ENCODE results near the gene FAM98C.
"Not testable (repeated sequence)": the region's sequence is repeated elsewhere in the genome, so short reads cannot be mapped to it uniquely, and the experiment has no call there.

The FAM98C gene

GRCh38 chr19:38402967-38403674, at the start of gene FAM98C:
TSS of gene FAM98C (plus strand) at chr19:38403093. CDS start at chr19:38403154, 61 bp downstream.
- peak; percentile 94 to 99 for DNase-seq

- no peak for DNase-seq
Observed at GRCh38 chr19:38355728-38356725, 46.9 kb upstream of the FAM98C start.

- no peak for DNase-seq
Observed at GRCh38 chr19:38358071-38358470, 44.8 kb upstream of the FAM98C start.

GRCh38 chr19:38359242-38360021, 43.5 kb upstream of the FAM98C start:
- no peak for DNase-seq

- no peak for DNase-seq
Observed at GRCh38 chr19:38360351-38360750, 42.5 kb upstream of the FAM98C start.

- DNase-seq = peak; percentile 2 to 14
Observed at GRCh38 chr19:38360839-38361631, 41.9 kb upstream of the FAM98C start.

- DNase-seq = peak; percentile 70 to 78
Observed at GRCh38 chr19:38361633-38362075, 41.2 kb upstream of the FAM98C start.

GRCh38 chr19:38362076-38362945, 40.6 kb upstream of the FAM98C start:
- DNase-seq = peak; percentile 78 to 91

- DNase-seq = not testable (repeated sequence)
Observed at GRCh38 chr19:38362946-38363688, 39.8 kb upstream of the FAM98C start.

- no peak for DNase-seq
Observed at GRCh38 chr19:38367041-38367440, 35.9 kb upstream of the FAM98C start.

- no peak for DNase-seq
Observed at GRCh38 chr19:38369584-38369983, 33.3 kb upstream of the FAM98C start.

GRCh38 chr19:38370299-38370698, 32.6 kb upstream of the FAM98C start:
- no peak for DNase-seq

GRCh38 chr19:38371081-38371480, 31.8 kb upstream of the FAM98C start:
- no peak for DNase-seq

- no peak for DNase-seq
Observed at GRCh38 chr19:38373907-38374331, 29.0 kb upstream of the FAM98C start.

GRCh38 chr19:38374332-38375097, 28.4 kb upstream of the FAM98C start, which contains the start of gene PSMD8:
TSS of gene PSMD8 (plus strand) at chr19:38374571. CDS start at chr19:38374602, 31 bp downstream.
- peak; percentile 99 for DNase-seq

- peak in 1 of 2 donors; percentile 20 for DNase-seq
Observed at GRCh38 chr19:38375098-38375493, 27.8 kb upstream of the FAM98C start.

- DNase-seq = peak; percentile 18 to 45
Observed at GRCh38 chr19:38375748-38376147, 27.1 kb upstream of the FAM98C start.

- DNase-seq = no peak
Observed at GRCh38 chr19:38376576-38376975, 26.3 kb upstream of the FAM98C start.

- DNase-seq = no peak
Observed at GRCh38 chr19:38377052-38377451, 25.8 kb upstream of the FAM98C start.
